ENCODE data around the gene CHRM2.

The CHRM2 gene

DNA sequence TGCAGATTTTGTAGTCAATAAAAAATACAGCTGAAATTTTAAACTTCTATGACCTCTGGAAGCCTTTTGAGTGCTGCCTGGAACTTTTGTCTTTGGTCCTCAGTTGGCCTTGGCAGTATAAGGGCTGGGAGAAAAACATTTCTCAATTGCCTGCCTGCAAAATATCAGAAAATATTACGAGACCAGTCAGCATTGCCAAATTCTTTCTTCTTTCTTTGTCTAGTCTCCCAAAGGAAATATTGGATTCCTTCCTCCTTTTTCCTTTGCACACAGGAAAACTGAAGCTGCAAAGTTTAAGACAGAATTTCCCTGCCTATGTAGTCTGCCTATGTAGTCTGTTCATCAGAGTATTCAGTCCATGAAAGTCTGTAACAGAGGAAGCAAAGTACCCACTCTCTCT lies 95.9 kb downstream of the CHRM2 start:
- DNase-seq, result no peak

DNA sequence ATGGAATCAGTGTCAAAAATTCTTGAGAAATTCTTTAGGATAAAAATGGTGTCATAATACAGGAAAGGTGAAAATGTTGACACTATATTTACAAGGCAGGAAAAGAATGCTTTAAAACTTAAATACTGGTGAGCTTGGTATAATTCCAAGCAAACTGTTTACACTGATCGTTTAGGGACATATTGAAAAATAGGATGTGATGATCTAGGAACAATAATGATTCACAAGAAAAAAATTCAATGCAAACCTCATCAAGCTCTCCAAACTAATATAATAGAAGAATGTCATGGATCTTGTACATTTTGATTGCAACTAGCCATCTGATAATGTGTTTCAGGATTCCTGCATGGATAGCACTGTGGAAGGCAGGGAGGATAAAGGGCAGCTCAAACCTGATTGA lies 98.4 kb downstream of the CHRM2 start:
- DNase-seq, result no peak

DNA sequence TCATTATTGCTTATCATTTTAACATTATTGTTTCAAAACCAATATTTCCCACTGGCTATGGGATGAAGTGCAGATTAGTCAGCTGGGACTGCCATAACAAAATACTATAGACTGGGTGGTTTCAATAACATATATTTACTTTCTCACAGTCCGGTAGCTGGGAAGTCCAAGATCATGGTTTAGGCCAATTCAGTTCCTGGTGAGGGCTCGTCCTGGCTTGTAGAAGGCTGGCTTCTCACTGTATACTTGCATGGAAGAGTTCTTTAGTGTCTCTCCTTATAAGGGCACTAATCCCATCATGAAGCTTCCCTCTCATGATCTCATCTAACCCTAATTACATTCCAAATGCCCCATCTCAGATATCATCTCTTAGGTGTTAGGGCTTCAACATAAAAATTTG lies 101.3 kb downstream of the CHRM2 start:
- no peak for DNase-seq

DNA sequence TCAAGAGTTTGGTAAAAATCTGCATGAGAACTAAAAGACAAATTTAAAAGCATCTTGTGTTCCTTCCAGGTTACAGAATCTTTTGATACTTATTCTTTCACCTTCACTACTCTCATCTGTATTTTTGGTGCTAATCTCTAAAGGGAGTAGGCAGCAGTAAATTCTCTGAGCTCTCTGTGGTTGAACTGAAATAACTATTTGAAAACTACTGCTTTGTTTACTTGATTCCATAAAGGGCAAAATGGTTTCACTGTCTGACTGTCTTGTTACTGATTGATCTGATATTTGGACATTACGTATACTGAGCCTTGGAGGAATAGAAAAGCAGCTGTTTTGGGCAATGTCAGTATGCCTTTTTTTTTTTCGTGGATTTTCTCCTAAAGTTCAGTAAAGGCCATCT lies 103.3 kb downstream of the CHRM2 start:
- no peak for DNase-seq

DNA sequence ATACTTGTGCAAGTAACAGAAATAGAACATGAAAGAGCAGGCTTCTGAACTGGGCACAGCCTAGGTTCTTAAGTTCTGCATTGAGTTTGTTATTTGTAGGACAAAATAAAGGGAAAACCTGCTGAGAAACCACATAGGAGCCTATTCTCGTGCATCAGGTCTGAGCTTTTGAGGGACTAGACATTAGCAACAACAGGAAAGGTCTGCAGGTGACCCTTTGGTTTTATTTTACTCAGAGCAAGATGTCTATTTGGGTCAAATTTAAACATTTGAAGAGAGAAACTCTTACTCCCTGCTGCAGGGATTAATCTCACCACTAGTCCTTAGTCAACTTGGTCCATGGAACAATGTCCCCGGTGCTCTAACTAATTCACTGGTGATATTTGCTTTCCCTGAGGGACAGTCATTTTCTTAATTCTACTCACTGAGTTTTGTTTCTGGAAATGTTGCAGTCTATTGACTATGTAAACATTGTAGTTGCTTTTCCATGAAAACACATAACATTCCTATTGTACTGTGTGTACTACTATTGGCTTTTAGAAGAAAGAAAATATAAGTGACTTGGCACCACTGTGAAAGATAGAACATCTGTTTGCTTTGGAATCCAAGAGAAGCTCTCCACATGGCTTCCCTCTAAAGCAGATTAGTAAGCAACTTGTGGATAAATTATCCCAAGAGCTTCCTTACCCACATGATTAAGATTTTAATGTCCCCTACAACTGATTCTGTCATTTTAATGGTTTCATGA lies 108.2 kb downstream of the CHRM2 start:
- no peak for DNase-seq

DNA sequence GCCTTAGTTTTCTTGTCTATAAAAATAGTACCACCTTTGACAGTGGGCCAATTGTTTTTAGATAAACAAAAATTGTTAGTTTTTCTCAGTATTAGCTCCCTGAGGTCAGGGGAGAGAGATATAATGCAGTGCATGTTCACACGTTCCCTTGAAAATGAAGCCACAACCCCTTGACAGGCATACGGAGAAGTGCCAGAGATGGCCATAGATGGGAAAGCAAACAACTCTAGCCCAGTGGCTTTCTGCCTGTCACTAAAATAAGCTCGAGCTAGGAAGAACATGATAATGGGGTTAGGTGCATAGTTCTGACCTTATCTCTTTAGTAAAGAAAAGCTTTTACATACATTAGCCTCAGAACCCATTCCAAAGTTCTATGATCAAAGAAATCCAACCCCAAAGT lies 124.9 kb downstream of the CHRM2 start:
- no peak for DNase-seq

DNA sequence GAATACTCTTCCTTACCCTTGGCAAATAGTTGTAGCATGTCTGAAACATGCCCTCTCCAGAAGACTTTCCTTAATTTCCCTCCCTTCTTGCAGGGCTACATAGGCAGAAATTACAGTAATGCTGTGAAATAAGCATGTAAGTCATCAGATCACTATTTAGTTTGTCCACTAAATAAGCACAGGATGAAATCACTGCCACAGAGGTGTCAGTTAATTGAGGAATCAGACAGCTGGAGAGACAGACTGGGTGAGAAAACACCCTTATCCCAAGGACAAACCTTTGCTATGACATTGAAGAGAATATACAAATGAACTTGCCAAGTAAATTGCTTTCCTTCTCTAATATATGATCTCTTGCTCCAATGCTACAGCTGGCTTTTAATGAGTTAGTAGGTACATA lies 129.3 kb downstream of the CHRM2 start:
- DNase-seq, result no peak

DNA sequence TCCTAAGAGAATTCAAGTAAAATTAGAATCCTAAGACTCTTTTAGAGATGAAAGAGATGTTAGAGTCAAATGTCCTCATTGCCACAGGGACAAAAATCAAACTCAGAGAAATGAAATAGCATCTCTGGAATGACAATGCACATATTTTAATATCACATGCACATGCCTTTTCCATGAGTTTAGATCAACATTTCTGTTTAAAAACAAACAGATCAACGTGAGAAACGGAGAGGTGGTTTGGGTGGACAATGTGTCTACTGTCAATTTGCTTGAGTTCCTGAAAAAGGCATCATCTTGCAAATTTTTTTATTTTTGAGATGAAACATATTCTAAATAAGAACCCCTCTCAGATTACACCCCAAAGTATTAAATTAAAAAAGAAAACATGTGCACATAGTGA lies 130.0 kb downstream of the CHRM2 start:
- no peak for DNase-seq

DNA sequence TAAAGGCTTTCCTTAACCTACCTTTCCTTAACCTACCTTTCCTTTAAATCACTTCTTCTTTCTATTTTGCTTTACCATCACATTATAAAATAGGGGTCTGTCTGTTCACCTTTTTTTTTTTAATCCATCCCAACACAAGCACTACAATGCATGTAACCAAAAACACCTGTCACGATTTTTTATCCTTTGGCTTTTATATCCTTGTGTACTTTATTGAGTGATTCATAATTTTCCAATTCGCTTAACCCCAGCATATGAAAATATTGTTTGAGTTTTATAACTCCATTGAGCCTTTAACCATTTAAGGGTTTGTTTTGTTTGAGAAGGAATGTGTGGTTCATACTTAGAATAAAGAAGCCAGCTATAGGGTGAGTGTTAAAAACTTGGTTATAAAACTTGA lies 132.2 kb downstream of the CHRM2 start:
- no peak for DNase-seq

DNA sequence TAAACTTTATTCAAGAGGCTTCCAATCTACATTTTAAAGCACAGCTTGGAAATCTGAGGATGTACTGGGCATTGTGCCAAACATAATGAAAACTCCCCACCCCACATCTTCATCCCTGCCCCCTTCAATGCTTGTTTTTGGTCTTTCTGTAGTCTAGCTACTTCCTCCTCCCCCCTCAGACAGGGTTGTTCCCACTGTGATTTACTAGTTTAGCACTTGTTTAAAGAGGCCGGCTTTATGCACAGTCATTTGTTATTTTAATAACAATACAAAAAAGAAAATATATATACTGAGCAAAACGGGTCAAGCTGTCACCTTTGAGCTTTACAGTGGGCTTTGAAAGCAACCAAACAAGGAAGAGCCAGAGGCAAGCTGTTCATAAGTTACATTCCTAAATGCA lies 132.6 kb downstream of the CHRM2 start:
- DNase-seq, result no peak

DNA sequence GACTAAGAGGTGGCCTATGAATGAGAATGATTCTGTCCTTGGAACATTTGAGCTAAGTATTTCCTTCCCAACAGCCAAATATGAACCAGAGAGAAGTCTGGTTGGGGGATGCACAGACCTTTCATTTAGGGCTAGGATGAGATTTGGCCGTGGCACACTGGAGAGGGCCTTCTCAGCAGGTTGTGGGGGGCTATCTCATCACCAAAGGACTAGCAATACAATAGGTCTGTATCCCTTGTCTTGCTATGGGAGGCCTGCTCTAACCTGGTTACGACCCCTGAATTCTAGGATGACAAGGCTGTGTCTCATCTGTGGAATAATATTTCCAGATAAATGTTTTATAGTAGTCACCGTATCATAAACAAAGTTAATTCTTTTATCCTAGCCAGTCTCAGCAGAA lies 133.0 kb downstream of the CHRM2 start:
- DNase-seq, result no peak

DNA sequence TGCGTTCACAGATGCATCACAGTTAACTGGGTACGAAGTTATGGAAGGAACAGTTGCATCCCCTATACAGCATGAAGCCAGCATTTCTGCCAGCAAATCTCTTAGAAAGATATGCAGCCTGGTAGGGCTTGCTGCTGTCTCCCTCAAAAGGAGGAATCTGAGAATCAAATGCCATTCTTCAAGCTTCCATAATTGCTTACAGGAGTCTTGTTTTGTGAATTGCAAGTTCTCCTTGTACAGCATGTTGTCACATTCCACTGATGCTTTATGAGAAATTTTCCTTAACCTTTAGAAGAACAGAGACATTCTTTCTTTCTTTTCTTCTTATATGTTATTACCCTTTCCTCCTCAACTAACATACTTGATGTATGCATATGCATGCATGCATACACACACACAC lies 134.6 kb downstream of the CHRM2 start:
- no peak for DNase-seq

DNA sequence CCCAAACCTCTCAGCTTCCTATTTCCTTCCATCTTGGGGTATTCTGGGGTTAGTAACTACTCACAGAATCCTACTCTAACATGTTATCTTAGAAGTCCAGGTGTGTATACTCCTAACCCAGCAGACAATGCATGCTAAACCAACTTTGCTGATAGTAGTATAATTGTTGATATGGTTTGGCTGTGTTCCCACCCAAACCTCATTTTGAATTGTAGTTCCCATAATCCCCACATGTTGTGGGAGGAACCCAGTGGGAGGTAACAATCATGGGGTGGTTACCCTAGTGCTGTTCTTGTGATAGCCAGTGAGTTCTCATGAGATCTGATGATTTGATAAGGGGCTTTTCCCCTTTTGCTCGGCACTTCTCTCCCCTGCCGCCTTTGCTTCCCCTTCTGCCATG lies 135.1 kb downstream of the CHRM2 start:
- no peak for DNase-seq

DNA sequence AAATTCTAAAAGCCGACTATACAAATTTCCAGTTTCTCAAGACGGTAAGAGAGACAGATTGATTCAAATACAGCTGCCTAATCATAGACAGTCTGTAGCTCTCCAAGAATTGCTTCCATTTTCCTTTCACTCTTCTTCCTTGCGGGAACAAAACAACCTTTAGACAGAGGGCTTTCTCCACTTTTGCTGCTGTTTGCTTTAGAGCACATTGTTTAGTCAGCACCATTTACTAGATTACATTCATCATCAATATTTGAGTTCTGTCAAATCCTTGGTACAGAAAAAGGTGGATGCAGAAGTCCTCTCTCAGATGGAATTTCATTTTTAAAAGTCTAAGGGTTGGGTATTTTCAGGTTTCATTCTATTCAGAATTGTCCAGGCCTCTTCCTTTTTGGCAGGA lies 137.4 kb downstream of the CHRM2 start:
- no peak for DNase-seq

DNA sequence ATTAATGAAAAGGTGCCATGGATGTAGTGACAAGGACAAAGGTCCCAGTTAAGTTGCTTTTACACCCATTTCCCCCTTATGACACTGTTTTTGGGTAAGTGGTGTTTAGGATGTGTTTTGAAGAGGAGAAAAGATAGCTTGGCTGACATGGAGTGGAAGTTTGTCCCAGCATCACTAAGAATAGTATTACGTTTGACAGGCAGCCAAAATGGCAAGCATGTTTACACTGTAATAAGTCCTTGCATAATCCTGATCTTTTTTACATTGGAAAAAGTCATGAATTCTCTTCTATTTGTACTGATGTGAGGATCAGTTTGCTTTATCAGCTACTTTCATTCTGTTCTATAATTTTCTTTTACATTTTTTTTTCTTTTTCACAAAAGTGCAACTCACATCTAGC lies 137.8 kb downstream of the CHRM2 start:
- no peak for DNase-seq

DNA sequence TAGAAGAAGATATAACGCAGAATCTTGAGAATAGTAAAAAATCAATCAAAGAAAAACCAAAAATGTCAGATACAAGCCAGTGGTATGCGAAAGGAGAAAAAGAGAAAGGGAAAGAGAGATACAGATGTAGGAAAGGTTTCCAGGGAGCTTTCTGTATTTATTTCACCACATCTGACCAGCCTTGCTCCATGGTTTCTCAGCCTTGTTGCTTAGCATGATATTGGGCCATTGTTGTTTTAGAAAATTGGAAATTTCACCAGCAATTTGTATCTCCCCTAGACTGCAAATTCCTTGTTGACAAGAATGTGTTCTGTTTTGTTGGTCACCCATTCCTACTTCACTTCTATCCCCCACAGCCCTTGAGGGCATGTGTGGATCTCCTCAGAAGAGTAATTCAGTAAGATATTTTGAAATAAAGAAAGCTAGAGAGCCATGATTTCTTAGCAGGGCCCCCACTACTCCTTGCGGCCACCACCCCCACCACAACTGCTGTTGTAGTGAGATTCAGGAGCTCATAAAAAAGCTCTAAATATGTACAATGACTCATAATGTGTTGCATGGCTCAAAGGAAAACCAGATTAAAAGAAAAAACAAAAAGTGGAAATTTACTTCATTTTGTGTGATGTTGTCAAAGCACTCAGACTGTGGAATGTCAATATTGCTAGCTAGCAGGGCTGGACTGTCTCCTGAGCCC lies 138.7 kb downstream of the CHRM2 start:
- no peak for DNase-seq

DNA sequence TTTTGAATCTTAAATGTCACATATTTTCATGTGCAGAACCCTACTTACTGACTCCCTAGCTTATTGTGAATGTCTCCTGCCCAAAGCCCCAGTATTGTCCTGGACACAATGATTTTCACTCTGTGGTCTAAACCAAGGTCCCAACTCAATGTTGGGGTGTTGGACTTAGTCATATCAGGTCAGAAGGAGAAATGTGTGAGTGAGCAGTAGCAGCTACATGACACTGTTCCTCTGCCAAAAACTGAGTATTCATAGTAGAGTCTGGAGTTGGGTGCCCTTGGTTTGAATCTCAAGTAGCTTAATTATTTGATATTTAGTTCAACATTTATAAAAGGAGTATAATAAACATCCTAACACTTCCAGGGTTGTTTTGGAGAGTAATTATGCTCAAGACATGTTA lies 141.0 kb downstream of the CHRM2 start:
- DNase-seq, result no peak

DNA sequence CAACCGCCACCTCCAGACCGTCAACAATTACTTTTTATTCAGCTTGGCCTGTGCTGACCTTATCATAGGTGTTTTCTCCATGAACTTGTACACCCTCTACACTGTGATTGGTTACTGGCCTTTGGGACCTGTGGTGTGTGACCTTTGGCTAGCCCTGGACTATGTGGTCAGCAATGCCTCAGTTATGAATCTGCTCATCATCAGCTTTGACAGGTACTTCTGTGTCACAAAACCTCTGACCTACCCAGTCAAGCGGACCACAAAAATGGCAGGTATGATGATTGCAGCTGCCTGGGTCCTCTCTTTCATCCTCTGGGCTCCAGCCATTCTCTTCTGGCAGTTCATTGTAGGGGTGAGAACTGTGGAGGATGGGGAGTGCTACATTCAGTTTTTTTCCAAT lies 146.6 kb downstream of the CHRM2 start:
- DNase-seq, result no peak

DNA sequence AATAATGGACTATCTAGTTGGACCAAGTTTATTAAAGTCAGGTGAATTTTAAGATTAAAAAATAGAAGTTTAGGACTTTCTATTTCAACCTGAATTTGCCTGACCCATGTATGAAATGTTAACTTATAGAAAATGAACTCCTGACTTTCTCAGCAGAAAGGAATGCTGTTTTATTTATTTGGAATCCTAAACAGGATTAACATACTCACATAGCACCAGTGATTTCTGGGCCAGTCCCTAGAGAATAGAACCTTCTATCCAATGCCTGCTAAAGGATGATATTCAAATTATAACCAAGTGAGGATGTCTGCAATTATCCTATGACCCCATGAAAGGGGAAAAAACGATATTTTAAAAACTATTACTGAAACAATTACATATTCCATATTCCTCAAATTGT lies 148.8 kb downstream of the CHRM2 start:
- no peak for DNase-seq

DNA sequence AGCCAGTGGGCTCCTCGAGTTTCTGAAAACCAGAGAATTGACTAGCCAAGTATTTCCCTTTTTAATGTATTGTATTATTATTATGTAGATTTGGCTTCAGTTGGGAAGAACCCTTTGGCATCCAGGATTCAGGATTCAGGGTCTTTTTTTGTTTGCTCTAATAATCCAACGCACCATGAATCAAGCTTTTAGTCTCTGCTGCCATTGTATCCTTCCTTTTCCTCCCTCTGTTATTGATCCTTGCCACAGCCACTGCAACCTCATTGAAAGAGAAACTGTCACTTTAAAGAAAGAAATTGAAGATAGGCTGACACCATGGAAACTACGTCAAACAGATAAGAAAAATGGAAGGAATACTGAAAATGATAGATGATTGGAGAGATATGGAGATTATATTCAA lies 150.0 kb downstream of the CHRM2 start:
- no peak for DNase-seq

DNA sequence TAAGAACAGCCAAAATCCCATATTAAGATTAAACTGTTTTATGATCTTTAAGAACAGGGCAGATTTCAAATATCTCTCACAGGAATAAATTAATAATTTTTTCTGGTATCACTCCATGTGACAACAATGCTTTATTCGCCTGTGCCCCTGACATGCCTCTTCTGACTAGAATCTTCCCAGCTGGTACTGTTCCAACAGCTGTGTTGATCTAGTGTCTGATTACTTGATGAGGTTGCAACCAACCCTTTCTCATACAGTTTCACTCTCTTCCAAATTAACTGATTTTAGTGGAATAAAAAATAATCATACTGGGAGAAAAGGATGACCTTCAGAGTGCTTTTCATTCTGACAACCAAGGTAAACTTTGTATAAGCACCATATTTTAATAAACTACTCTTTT lies 151.9 kb downstream of the CHRM2 start:
- no peak for DNase-seq

DNA sequence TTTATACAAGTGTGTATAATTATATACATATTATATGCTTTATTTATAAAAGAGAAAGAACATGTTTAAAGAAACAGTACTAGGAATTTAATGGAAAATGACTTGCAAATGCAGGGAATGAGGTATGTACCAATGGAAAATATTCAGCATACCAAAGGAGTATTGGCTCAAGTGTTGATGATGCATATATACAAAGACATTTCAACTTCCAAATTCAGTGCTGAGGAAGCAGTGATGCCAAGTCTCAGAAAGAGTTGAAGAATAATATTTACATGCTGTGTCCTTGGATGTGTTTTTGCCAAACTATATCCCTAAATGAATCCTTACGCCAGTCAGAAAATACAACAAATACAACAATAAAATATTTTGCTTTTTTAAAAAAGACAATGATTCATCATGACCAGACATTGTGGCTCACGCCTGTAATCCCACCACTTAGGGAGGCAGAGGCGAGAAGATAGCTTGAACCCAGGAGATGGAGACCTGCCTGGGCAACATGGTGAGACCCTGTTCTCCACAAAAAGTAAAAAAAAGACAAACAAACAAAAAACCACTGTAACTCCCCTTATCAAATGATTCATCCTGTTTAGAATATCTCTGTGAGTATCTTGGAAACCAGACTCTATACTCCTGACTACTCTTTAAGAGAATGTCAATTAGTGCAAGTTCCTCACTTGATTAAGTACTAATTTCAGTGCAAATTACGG lies 157.2 kb downstream of the CHRM2 start:
- DNase-seq, result no peak

DNA sequence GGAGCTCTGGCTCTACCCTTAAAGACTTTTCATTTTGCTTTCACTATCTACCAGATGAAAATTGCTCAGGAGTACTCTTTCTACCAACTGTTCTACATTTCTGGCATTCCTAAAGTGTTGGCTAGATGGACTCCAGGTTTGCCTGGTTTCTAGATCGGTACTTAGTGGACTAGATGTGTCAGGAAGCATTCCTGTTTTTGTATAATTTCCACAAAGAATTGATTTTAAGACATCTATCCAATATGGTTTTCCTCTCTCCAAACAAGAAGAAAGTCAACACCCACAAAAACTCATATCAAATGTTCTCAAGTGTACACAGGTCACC lies 157.7 kb downstream of the CHRM2 start:
- no peak for DNase-seq

DNA sequence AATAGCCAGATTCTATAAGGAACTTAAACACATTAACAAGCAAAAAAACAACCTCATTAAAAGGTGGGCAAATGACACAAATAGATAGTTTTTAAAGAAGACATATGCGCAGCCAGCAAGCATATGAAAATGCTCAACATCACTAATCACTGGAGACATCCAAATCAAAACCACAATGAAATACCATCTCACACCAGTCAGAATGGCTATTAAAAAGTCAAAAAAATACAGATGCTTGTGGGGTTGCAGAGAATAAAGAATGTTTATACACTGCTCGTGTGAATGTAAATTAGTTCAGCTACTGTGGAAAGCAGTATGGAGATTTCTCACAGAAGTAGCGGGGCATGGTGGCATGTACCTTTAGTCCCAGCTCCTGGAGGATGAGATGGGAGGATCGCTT lies 164.0 kb downstream of the CHRM2 start:
- no peak for DNase-seq

DNA sequence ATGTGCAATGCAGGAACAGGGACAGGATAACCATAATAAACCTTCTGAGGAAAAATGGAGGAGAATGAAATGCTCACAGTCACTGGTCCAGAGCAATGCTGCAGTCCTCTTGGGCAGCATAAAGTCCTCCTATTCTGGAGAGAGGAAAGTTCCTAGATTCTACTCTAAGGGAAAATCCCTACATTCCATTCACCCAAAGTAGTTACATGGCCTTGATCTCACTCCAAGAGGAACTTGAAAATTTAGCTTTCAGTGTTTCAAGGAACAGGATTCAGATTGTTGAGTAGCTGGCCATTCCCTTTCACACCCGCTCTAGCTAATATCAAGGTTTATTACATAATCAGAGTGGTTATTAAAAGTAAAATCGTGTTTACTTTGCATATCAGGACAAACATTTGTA lies 168.3 kb downstream of the CHRM2 start:
- no peak for DNase-seq

All from SIG-M5 (cell line).